Hepatocyte (in vitro differentiated cells): Measurements from ENCODE around the gene TMPRSS9. TPM values are rescaled to one million over a fixed set of nuclear protein-coding genes. Genes with fewer than 3 reads are reported as not detected.

Experiments used
- DNase-seq: peaks from one replicate; pipeline ENCODE4 v3.0.0-alpha.2; 2016; ENCODE audit warnings: low spot score
- H2AFZ ChIP-seq: fragments of 200-600 bp; sonication (generic); 2 replicates; pipeline ENCODE4 v1.6.0; 2016; ENCODE audit warnings: antibody characterized with exemption, mild to moderate bottlenecking
- H3K27ac ChIP-seq: fragments of 200-600 bp; sonication (generic); 2 replicates; pipeline ENCODE4 v1.5.1; 2016; ENCODE audit warnings: mild to moderate bottlenecking
- H3K27me3 ChIP-seq: fragments of 200-600 bp; sonication (generic); 2 replicates; pipeline ENCODE4 v1.6.1; 2016
- H3K36me3 ChIP-seq: fragments of 200-600 bp; sonication (generic); replicated peaks from 2 replicates; pipeline ENCODE4 v1.5.1; 2016; ENCODE audit warnings: low read depth; ENCODE audit not compliant: insufficient read depth
- H3K4me1 ChIP-seq: fragments of 200-600 bp; sonication (generic); 2 replicates; pipeline ENCODE4 v1.5.1; 2016; ENCODE audit warnings: mild to moderate bottlenecking, moderate library complexity; ENCODE audit not compliant: insufficient read depth
- H3K4me2 ChIP-seq: fragments of 200-600 bp; sonication (generic); 2 replicates; pipeline ENCODE4 v1.6.0; 2016
- H3K4me3 ChIP-seq: fragments of 200-600 bp; sonication (generic); 2 replicates; pipeline ENCODE4 v1.5.1; 2016; ENCODE audit warnings: mild to moderate bottlenecking
- H3K79me2 ChIP-seq: fragments of 200-600 bp; sonication (generic); 2 replicates; pipeline ENCODE4 v1.6.0; 2017; ENCODE audit warnings: mild to moderate bottlenecking
- H3K9me2 ChIP-seq: fragments of 200-600 bp; sonication (generic); replicated peaks from 2 replicates; pipeline ENCODE4 v1.6.0; 2017; ENCODE audit warnings: mild to moderate bottlenecking; ENCODE audit not compliant: insufficient read depth
- H3K9me3 ChIP-seq: fragments of 200-600 bp; sonication (generic); 2 replicates; pipeline ENCODE4 v1.5.1; 2016; ENCODE audit warnings: low read depth, mild to moderate bottlenecking
- H4K20me1 ChIP-seq: fragments of 200-600 bp; sonication (generic); 2 replicates; pipeline ENCODE4 v1.6.0; 2016; ENCODE audit warnings: mild to moderate bottlenecking; ENCODE audit not compliant: insufficient read depth, poor library complexity, severe bottlenecking
- CTCF ChIP-seq: fragments of 200-600 bp; sonication (generic); IDR thresholded peaks from 2 replicates; pipeline ENCODE4 v1.5.1; 2016; ENCODE audit warnings: antibody characterized with exemption, mild to moderate bottlenecking; ENCODE audit not compliant: poor library complexity
- EZH2 ChIP-seq: fragments of 200-600 bp; sonication (generic); IDR thresholded peaks from 2 replicates; pipeline ENCODE4 v1.6.1; 2016; ENCODE audit warnings: antibody characterized with exemption, mild to moderate bottlenecking, borderline replicate concordance
- EZH2phosphoT487 ChIP-seq: fragments of 200-600 bp; sonication (generic); IDR thresholded peaks from one replicate; pipeline ENCODE4 v1.6.1; 2018; ENCODE audit warnings: antibody characterized with exemption, mild to moderate bottlenecking, low read depth, moderate library complexity; ENCODE audit not compliant: unreplicated experiment, severe bottlenecking
- WGBS: methylation state at CpG from one replicate; pipeline ENCODE4 v1.1.6; 2016; ENCODE audit warnings: low lambda C conversion rate; ENCODE audit errors: missing lambda C conversion rate; 5-methylcytosine and 5-hydroxymethylcytosine counted together
- polyA plus RNA-seq: library from polyadenylated mRNA; unstranded; fragments of >200 nt; fragmentation: Nextera tagmentation; extraction: Ambion mirVana; gene quantifications from 2 replicates; pipeline ENCODE4 v1.2.1, GENCODE V29; 2016
- total RNA-seq: library from RNA; depleted of rRNA; stranded (reverse); fragments of >200 nt; gene quantifications from 2 replicates; pipeline ENCODE4 v1.2.3, GENCODE V29; 2014

The TMPRSS9 gene
- total and polyA plus RNA-seq, 2 experiments from 2014 or later, result 0.23 TPM; not detected in 1

GRCh38 chr19:2355168-2356035 lies 4.7 kb upstream of the TMPRSS9 start:
- no peaks in the 10 kb centered on the region for H3K79me2 ChIP-seq
- H3K9me3 ChIP-seq, result no peaks in the 10 kb centered on the region
- DNase-seq, result no peak
- H3K4me3 ChIP-seq, result no peak overlapping the region
- WGBS, result 95% methylated on average over 24 of the region's 24 CpGs
- no peak overlapping the region for H3K4me2 ChIP-seq
- no peak overlapping the region for H2AFZ ChIP-seq
- no peak for TF ChIP-seq EZH2phosphoT487
- TF ChIP-seq EZH2, result no peak
- TF ChIP-seq CTCF, result no peak
- H3K36me3 ChIP-seq, result no peaks in the 10 kb centered on the region
- no peak overlapping the region for H3K27ac ChIP-seq
- H3K4me1 ChIP-seq, result no peaks in the 10 kb centered on the region
- peaks cover 3% of the 10 kb centered on the region for H3K27me3 ChIP-seq
- H3K9me2 ChIP-seq, result no peaks in the 10 kb centered on the region
- no peaks in the 10 kb centered on the region for H4K20me1 ChIP-seq

GRCh38 chr19:2356036-2356646 lies 3.9 kb upstream of the TMPRSS9 start:
- no peak overlapping the region for H3K27ac ChIP-seq
- no peaks in the 10 kb centered on the region for H3K9me3 ChIP-seq
- H2AFZ ChIP-seq, result no peak overlapping the region
- no peak for DNase-seq
- TF ChIP-seq EZH2, result no peak
- WGBS, result 86% methylated on average over 21 of the region's 21 CpGs
- no peak overlapping the region for H3K4me2 ChIP-seq
- no peaks in the 10 kb centered on the region for H3K79me2 ChIP-seq
- no peaks in the 10 kb centered on the region for H4K20me1 ChIP-seq
- H3K36me3 ChIP-seq, result no peaks in the 10 kb centered on the region
- H3K9me2 ChIP-seq, result no peaks in the 10 kb centered on the region
- no peaks in the 10 kb centered on the region for H3K4me1 ChIP-seq
- peaks cover 7% of the 10 kb centered on the region for H3K27me3 ChIP-seq
- H3K4me3 ChIP-seq, result no peak overlapping the region

- H2AFZ ChIP-seq, result no peak overlapping the region
- H4K20me1 ChIP-seq, result no peaks in the 10 kb centered on the region
- H3K36me3 ChIP-seq, result no peaks in the 10 kb centered on the region
- WGBS, result 91% methylated on average over 3 of the region's 3 CpGs
- no peak overlapping the region for H3K27ac ChIP-seq
- H3K4me1 ChIP-seq, result no peaks in the 10 kb centered on the region
- peaks cover 15% of the 10 kb centered on the region for H3K27me3 ChIP-seq
- H3K4me3 ChIP-seq, result no peak overlapping the region
- no peak overlapping the region for H3K4me2 ChIP-seq
- H3K9me2 ChIP-seq, result no peaks in the 10 kb centered on the region
- no peaks in the 10 kb centered on the region for H3K79me2 ChIP-seq
- no peak for TF ChIP-seq CTCF
- no peak for TF ChIP-seq EZH2
- TF ChIP-seq EZH2phosphoT487, result no peak
- H3K9me3 ChIP-seq, result no peaks in the 10 kb centered on the region
- DNase-seq, result no peak
Measured at GRCh38 chr19:2357279-2358206, 2.5 kb upstream of the TMPRSS9 start.
